ENCODE data around the gene SH3PXD2B. TPM values are rescaled to one million over a fixed set of nuclear protein-coding genes. Genes with fewer than 3 reads are reported as not detected.

Gene SH3PXD2B
- total RNA-seq, 6 donors from 2014 or later: 17.1 to 55.5 (median 43.2) TPM

- H3K9me3 ChIP-seq: no peaks in the 10 kb centered on the region
- DNase-seq (no peak), ATAC-seq (ENCODE audit: low FRiP score in 2 of 2) (no peak)
- H3K27me3 ChIP-seq: no peaks in the 10 kb centered on the region
- no peak for TF ChIP-seq EP300 (IDR thresholded peaks at IDR 0.05)
- TF ChIP-seq CTCF (IDR thresholded peaks at IDR 0.05): no peak
- TF ChIP-seq POLR2AphosphoS5 (IDR thresholded peaks at IDR 0.05): no peak
- no peak for TF ChIP-seq POLR2A (IDR thresholded peaks at IDR 0.05)
- H3K4me3 ChIP-seq: no peak overlapping the region
- 84 to 85% methylated on average over 4 of the region's 4 CpGs for WGBS, 2 donors
- H3K4me1 ChIP-seq: no peaks in the 10 kb centered on the region
- H3K36me3 ChIP-seq: no peaks in the 10 kb centered on the region
- no peak overlapping the region for H3K27ac ChIP-seq
Measured at GRCh38 chr5:172313915-172314314, 140.4 kb downstream of the SH3PXD2B start.

GRCh38 chr5:172312286-172312685 is 142.0 kb downstream of the SH3PXD2B start:
- DNase-seq (no peak), ATAC-seq (ENCODE audit: low FRiP score in 2 of 2) (peak in 1 of 2 donors; percentile 10)
- WGBS, 2 donors: 40 to 50% methylated on average over 1 of the region's 1 CpG
- Histone ChIP-seq H3K4me1 (no peaks in the 10 kb centered on the region), H3K9me3 (no peaks in the 10 kb centered on the region), H3K36me3 (no peaks in the 10 kb centered on the region), H3K27ac (no peak overlapping the region), H3K27me3 (no peaks in the 10 kb centered on the region), H3K4me3 (no peak overlapping the region)
- TF ChIP-seq CTCF (IDR thresholded peaks at IDR 0.05) (no peak), EP300 (IDR thresholded peaks at IDR 0.05) (no peak), POLR2A (IDR thresholded peaks at IDR 0.05) (no peak), POLR2AphosphoS5 (IDR thresholded peaks at IDR 0.05) (no peak)

- DNase-seq: no peak
- no peaks in the 10 kb centered on the region for H3K27me3 ChIP-seq
- H3K27ac ChIP-seq: no peak overlapping the region
- WGBS, 2 donors: 90 to 91% methylated on average over 4 of the region's 4 CpGs
- peak in 1 of 2 donors; percentile 58 for ATAC-seq (ENCODE audit: low FRiP score in 2 of 2)
- no peaks in the 10 kb centered on the region for H3K9me3 ChIP-seq
- TF ChIP-seq EP300 (IDR thresholded peaks at IDR 0.05) (no peak), POLR2AphosphoS5 (IDR thresholded peaks at IDR 0.05) (no peak), POLR2A (IDR thresholded peaks at IDR 0.05) (no peak), CTCF (IDR thresholded peaks at IDR 0.05) (no peak)
- H3K4me3 ChIP-seq: no peak overlapping the region
- H3K4me1 ChIP-seq: no peaks in the 10 kb centered on the region
- H3K36me3 ChIP-seq: no peaks in the 10 kb centered on the region
Measured at GRCh38 chr5:172311605-172312004, 142.7 kb downstream of the SH3PXD2B start.

GRCh38 chr5:172311026-172311425 is 143.3 kb downstream of the SH3PXD2B start:
- WGBS, 2 donors: 97 to 98% methylated on average over 7 of the region's 7 CpGs
- H3K27me3 ChIP-seq: no peaks in the 10 kb centered on the region

More at GRCh38 chr5:172311026-172311425, 143.3 kb downstream of the SH3PXD2B start:
- no peak for DNase-seq
- Histone ChIP-seq H3K9me3 (no peaks in the 10 kb centered on the region), H3K4me3 (no peak overlapping the region), H3K36me3 (no peaks in the 10 kb centered on the region), H3K27ac (no peak overlapping the region), H3K4me1 (no peaks in the 10 kb centered on the region)
- TF ChIP-seq POLR2AphosphoS5 (IDR thresholded peaks at IDR 0.05): no peak
- TF ChIP-seq POLR2A (IDR thresholded peaks at IDR 0.05): no peak
- TF ChIP-seq CTCF (IDR thresholded peaks at IDR 0.05): no peak
- no peak for TF ChIP-seq EP300 (IDR thresholded peaks at IDR 0.05)
- no peak for ATAC-seq (ENCODE audit: low FRiP score in 2 of 2)

Measured in upper lobe of left lung (tissue), 6 donors.